H1 (cell line): ENCODE data around the gene CCL17. TPM values are rescaled to one million over a fixed set of nuclear protein-coding genes. Genes with fewer than 3 reads are reported as not detected.

Source experiments
- CTCF ChIA-PET: fragments of 300-600 bp; sonication (Branson Sonifier 250); formaldehyde crosslinking; loops from one replicate; lab custom pipeline; 2021; ENCODE audit not compliant: partially characterized antibody; lab: Charles Lee
- POLR2A ChIA-PET: fragments of 300-600 bp; sonication (Branson Sonifier 250); formaldehyde crosslinking; loops from one replicate; lab custom pipeline; 2021; ENCODE audit warnings: inconsistent platforms; ENCODE audit not compliant: partially characterized antibody; lab: Charles Lee
- DNase-seq, 2 experiments: peaks; one replicate each; pipeline versions ENCODE4 v3.0.0 to v3.0.0-alpha.2; 2010 to 2022; ENCODE audit warnings: low spot score in 2 of 2, low read depth in 1 of 2, mixed read lengths in 1 of 2
- FAIRE-seq: peaks from 2 replicates; lab custom pipeline; 2011; peaks lifted over from hg19 to GRCh38; lab: Jason Lieb, UNC
- H2AFZ ChIP-seq: 2 replicates; pipeline ENCODE4 v1.8.1; 2012; ENCODE audit warnings: low read length, inconsistent platforms
- H2AK5ac ChIP-seq: 2 replicates; pipeline ENCODE4 v1.6.1; 2013; ENCODE audit warnings: low read depth, low read length
- H2BK120ac ChIP-seq: replicated peaks from 2 replicates; pipeline ENCODE3; 2013; ENCODE audit warnings: low read depth, low read length, inconsistent platforms
- H2BK12ac ChIP-seq: 2 replicates; pipeline ENCODE4 v1.6.1; 2013; ENCODE audit warnings: low read depth, low read length
- H2BK15ac ChIP-seq: 2 replicates; pipeline ENCODE4 v1.6.1; 2013; ENCODE audit warnings: low read length
- H2BK20ac ChIP-seq: 2 replicates; pipeline ENCODE4 v1.6.1; 2013; ENCODE audit warnings: low read length
- H2BK5ac ChIP-seq: 2 replicates; pipeline ENCODE4 v1.6.1; 2013; ENCODE audit warnings: low read depth, low read length
- H3K14ac ChIP-seq: 2 replicates; pipeline ENCODE4 v1.6.1; 2013; ENCODE audit warnings: inconsistent platforms; ENCODE audit not compliant: insufficient read length
- H3K18ac ChIP-seq: 2 replicates; pipeline ENCODE4 v1.6.1; 2013; ENCODE audit warnings: low read length; ENCODE audit errors: extremely low read depth
- H3K23ac ChIP-seq: 2 replicates; pipeline ENCODE4 v1.6.1; 2013; ENCODE audit warnings: inconsistent platforms; ENCODE audit not compliant: insufficient read length
- H3K23me2 ChIP-seq: 2 replicates; pipeline ENCODE4 v1.6.1; 2013; ENCODE audit warnings: low read depth, low read length
- H3K27ac ChIP-seq: 2 replicates; pipeline ENCODE4 v1.6.1; 2011; ENCODE audit warnings: low read depth, low read length, inconsistent platforms
- H3K27me3 ChIP-seq, 4 experiments: replicated peaks in 1 of 4; 1 replicate in 1 of 4; 2 replicates in 3 of 4; pipeline versions ENCODE4 v1.6.1 to v1.8.1; 2011 to 2013; ENCODE audit warnings: low read length in 3 of 4, mild to moderate bottlenecking in 3 of 4, inconsistent platforms in 2 of 4, mixed read lengths in 2 of 4, moderate library complexity in 1 of 4; ENCODE audit not compliant: control insufficient read depth in 3 of 4, insufficient read depth in 3 of 4; ENCODE audit errors: extremely low read depth in 1 of 4
- H3K36me3 ChIP-seq, 4 experiments: 2 replicates each; pipeline versions ENCODE4 v1.6.1 to v1.8.1; 2011 to 2013; ENCODE audit warnings: mild to moderate bottlenecking in 4 of 4, low read length in 3 of 4, moderate library complexity in 2 of 4, control low read depth in 1 of 4, inconsistent platforms in 1 of 4; ENCODE audit not compliant: insufficient read depth in 4 of 4, control insufficient read depth in 2 of 4
- H3K4ac ChIP-seq: replicated peaks from 2 replicates; pipeline ENCODE3; 2013; ENCODE audit warnings: low read length, low read depth, mixed read lengths, inconsistent platforms; ENCODE audit not compliant: insufficient read length
- H3K4me1 ChIP-seq, 4 experiments: replicated peaks in 1 of 4; 1 replicate in 1 of 4; 2 replicates in 3 of 4; pipeline versions ENCODE4 v1.6.1 to v1.8.1; 2011 to 2013; ENCODE audit warnings: low read length in 3 of 4, inconsistent platforms in 2 of 4, mixed read lengths in 1 of 4; ENCODE audit not compliant: insufficient read depth in 4 of 4, control insufficient read depth in 3 of 4
- H3K4me2 ChIP-seq, 2 experiments: 2 replicates each; pipeline versions ENCODE4 v1.6.1 to v1.8.1; 2011 to 2013; ENCODE audit warnings: low read depth in 2 of 2, low read length in 2 of 2, control low read depth in 1 of 2, inconsistent platforms in 1 of 2, mild to moderate bottlenecking in 1 of 2; ENCODE audit not compliant: insufficient read depth in 1 of 2
- H3K4me3 ChIP-seq, 4 experiments: fragments of 200-600, 300-600 bp in 1 of 4; sonication (generic), shearing (Covaris generic), sonication (Bioruptor Twin) in 1 of 4; 2 replicates each; pipeline versions ENCODE4 v1.5.1 to v1.8.1; 2011 to 2016; ENCODE audit warnings: low read length in 4 of 4, low read depth in 3 of 4, control low read depth in 2 of 4, inconsistent platforms in 2 of 4, mild to moderate bottlenecking in 2 of 4, mixed read lengths in 1 of 4, moderate library complexity in 1 of 4; ENCODE audit not compliant: insufficient read depth in 2 of 4; ENCODE audit errors: extremely low read depth in 1 of 4
- H3K56ac ChIP-seq: replicated peaks from 2 replicates; pipeline ENCODE3; 2013; ENCODE audit warnings: low read depth, mild to moderate bottlenecking, mixed read lengths, low read length, inconsistent platforms; ENCODE audit not compliant: insufficient read length
- H3K79me1 ChIP-seq: 2 replicates; pipeline ENCODE4 v1.6.1; 2013; ENCODE audit warnings: low read depth, low read length, control low read depth
- H3K79me2 ChIP-seq, 2 experiments: 2 replicates each; pipeline versions ENCODE4 v1.6.1 to v1.8.1; 2012 to 2013; ENCODE audit warnings: low read length in 2 of 2, mild to moderate bottlenecking in 2 of 2, inconsistent platforms in 1 of 2; ENCODE audit not compliant: insufficient read depth in 2 of 2, control insufficient read depth in 1 of 2
- H3K9ac ChIP-seq, 4 experiments: replicated peaks in 1 of 4; 1 replicate in 1 of 4; 2 replicates in 3 of 4; pipeline versions ENCODE4 v1.6.1 to v1.8.1; 2011 to 2013; ENCODE audit warnings: low read depth in 3 of 4, low read length in 3 of 4, control low read depth in 2 of 4, mild to moderate bottlenecking in 2 of 4, moderate library complexity in 2 of 4, inconsistent platforms in 1 of 4; ENCODE audit errors: extremely low read depth in 1 of 4
- H3K9me3 ChIP-seq, 2 experiments: 2 replicates each; pipeline versions ENCODE4 v1.6.1 to v1.8.1; 2012 to 2013; ENCODE audit warnings: mild to moderate bottlenecking in 2 of 2, moderate library complexity in 2 of 2, control low read depth in 1 of 2, inconsistent platforms in 1 of 2, low read depth in 1 of 2, low read length in 1 of 2, mixed read lengths in 1 of 2; ENCODE audit not compliant: insufficient read depth in 2 of 2
- H4K20me1 ChIP-seq, 2 experiments: replicated peaks in 1 of 2; 2 replicates each; pipeline versions ENCODE3 to v1.8.1; 2011 to 2013; ENCODE audit warnings: inconsistent platforms in 2 of 2, low read length in 2 of 2, mild to moderate bottlenecking in 1 of 2; ENCODE audit not compliant: insufficient read depth in 2 of 2, control insufficient read depth in 1 of 2
- H4K5ac ChIP-seq: 2 replicates; pipeline ENCODE4 v1.6.1; 2013; ENCODE audit warnings: low read length, low read depth, mixed read lengths, inconsistent platforms; ENCODE audit not compliant: insufficient read length
- H4K8ac ChIP-seq: 2 replicates; pipeline ENCODE4 v1.8.0; 2013; ENCODE audit warnings: mild to moderate bottlenecking, moderate library complexity, low read length, inconsistent platforms; ENCODE audit not compliant: insufficient read depth; ENCODE audit errors: extremely low read depth
- H4K91ac ChIP-seq: replicated peaks from 2 replicates; pipeline ENCODE3; 2013; ENCODE audit warnings: low read length, mixed read lengths, inconsistent platforms; ENCODE audit not compliant: insufficient read length
- EZH2 ChIP-seq: fragments of 200-600 bp; sonication (generic); IDR thresholded peaks from 2 replicates; pipeline ENCODE4 v1.7.1; 2012; ENCODE audit warnings: low read depth, mild to moderate bottlenecking, moderate library complexity, low read length, inconsistent platforms; ENCODE audit not compliant: severe bottlenecking
- FOSL1 ChIP-seq: IDR thresholded peaks from 2 replicates; pipeline ENCODE4 v1.6.1; 2011; ENCODE audit warnings: mild to moderate bottlenecking, low read depth, low read length, moderate library complexity; ENCODE audit not compliant: insufficient read depth
- JUN ChIP-seq: IDR thresholded peaks from 2 replicates; pipeline ENCODE4 v1.6.1; 2011; ENCODE audit warnings: low read depth, mild to moderate bottlenecking, improper control_type of control experiment, low read length
- JUND ChIP-seq: IDR thresholded peaks from 2 replicates; pipeline ENCODE4 v1.6.1; 2011; ENCODE audit warnings: mild to moderate bottlenecking, improper control_type of control experiment, low read length
- SUZ12 ChIP-seq: fragments of 200-600 bp; sonication (generic); IDR thresholded peaks from 2 replicates; pipeline ENCODE4 v1.6.1; 2012; ENCODE audit warnings: mild to moderate bottlenecking, inconsistent platforms, low read length, moderate library complexity, mixed read lengths
- TAF1 ChIP-seq: IDR thresholded peaks from 2 replicates; pipeline ENCODE4 v1.6.1; 2011; ENCODE audit warnings: mild to moderate bottlenecking, low read depth, low read length
- WGBS, 2 experiments: shearing (Covaris generic) in 1 of 2; methylation state at CpG; one replicate each; pipeline versions ENCODE4 v1.1.6 to v1.1.7; 2013 to 2015; ENCODE audit warnings: low lambda C conversion rate in 2 of 2, mixed read lengths in 2 of 2, inconsistent platforms in 1 of 2, low coverage in 1 of 2, missing lambda C conversion rate in 1 of 2; ENCODE audit not compliant: insufficient replicate concordance in 2 of 2, insufficient coverage in 1 of 2, insufficient read length in 1 of 2; ENCODE audit errors: extremely low coverage in 1 of 2, missing lambda C conversion rate in 1 of 2; 5-methylcytosine and 5-hydroxymethylcytosine counted together
- polyA plus RNA-seq, 7 experiments: library from polyadenylated mRNA; depleted of rRNA in 3 of 7; stranded (reverse) in 5 of 7; unstranded in 2 of 7; fragments of >200 nt in 5 of 7; fragments of 200-250 nt in 2 of 7; gene quantifications; 1 replicate in 5 of 7; 2 replicates in 1 of 7; 4 replicates in 1 of 7; pipeline versions ENCODE4 v1.2.1 to v1.2.3, GENCODE V29; 2011 to 2013; ENCODE audit warnings: missing spikeins in 2 of 7, mixed read lengths in 2 of 7
- total RNA-seq: library from RNA; stranded (reverse); fragmentation: NEBNext Ultra II Directional; extraction: Animal tissue kit (Norgen Biotek cat#: 25700); gene quantifications from 2 replicates; pipeline ENCODE4 v1.2.1, GENCODE V29; 2021

Gene CCL17
- total and polyA plus RNA-seq, 2 of the 8 experiments (the other 6 are each of a cell fraction or from before 2014, with no cell fraction given) = not detected

DNA sequence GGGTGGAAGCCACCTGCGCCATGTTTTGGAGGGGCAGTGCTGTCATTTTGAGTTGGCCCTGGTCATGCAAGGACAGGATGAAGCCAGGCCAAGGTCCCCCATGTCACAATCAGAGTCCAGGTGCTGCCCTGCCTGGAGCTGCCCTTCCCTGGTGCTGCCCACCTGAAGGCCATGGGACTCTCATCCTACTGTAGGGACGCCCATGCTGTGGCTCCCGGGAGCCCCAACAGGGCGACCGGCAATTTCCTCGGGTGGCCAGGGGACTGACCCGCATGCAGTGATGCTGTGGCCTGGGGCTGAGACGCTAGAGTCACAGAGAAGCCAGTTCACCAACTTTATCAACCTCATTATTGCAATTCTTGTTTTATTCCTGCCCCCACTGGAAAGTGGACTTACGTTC is 8.0 kb downstream of the CCL17 start:
- no peaks in the 10 kb centered on the region; a peak in 1 of 4 replicates for H3K9me3 ChIP-seq
- H4K20me1 ChIP-seq = peaks cover 0 to 2% of the 10 kb centered on the region in 2 experiments
- H2BK20ac ChIP-seq = no peak overlapping the region
- no peaks in the 10 kb centered on the region for H3K79me2 ChIP-seq
- ChIA-PET POLR2A (interaction anchor here (0.8 kb wide), 1 partner anchor 12 kb away, joined by 3 read pairs; no protein-coding TSS in a partner anchor), CTCF (interaction anchor here (0.6 to 19.2 kb wide), 9 partner anchors 10 to 610 kb away, joined by 3 to 513 read pairs (median 3); partner anchors contain the start of genes CIAPIN1 and COQ9)
- TF ChIP-seq SUZ12 (no peak), FOSL1 (no peak), JUN (no peak), TAF1 (no peak), EZH2 (no peak), JUND (no peak)
- no peak overlapping the region for H2AFZ ChIP-seq
- no peak overlapping the region for H4K5ac ChIP-seq
- H3K18ac ChIP-seq = no peak overlapping the region
- no peaks in the 10 kb centered on the region for H3K27me3 ChIP-seq
- no peak overlapping the region; the same call in 1 of the 2 replicates for H4K8ac ChIP-seq
- H3K36me3 ChIP-seq = no peaks in the 10 kb centered on the region
- H2BK120ac ChIP-seq = no peak overlapping the region
- H3K23me2 ChIP-seq = peaks cover 9% of the 10 kb centered on the region; the same call in 1 of the 2 replicates
- H2BK15ac ChIP-seq = no peak overlapping the region
- no peak overlapping the region for H2AK5ac ChIP-seq
- H2BK5ac ChIP-seq = no peak overlapping the region
- no peak overlapping the region for H3K27ac ChIP-seq
- no peak overlapping the region for H3K4ac ChIP-seq
- no peaks in the 10 kb centered on the region for H3K79me1 ChIP-seq
- no peak overlapping the region for H3K56ac ChIP-seq
- no peak for FAIRE-seq
- DNase-seq = no peak
- H3K14ac ChIP-seq = no peak overlapping the region
- no peak overlapping the region for H3K4me2 ChIP-seq
- WGBS, 2 experiments = 85% methylated on average over 9 of the region's 9 CpGs; no CpG with 5 or more reads in 1 of the 2 experiments
- no peak overlapping the region for H3K4me3 ChIP-seq
- no peak overlapping the region for H2BK12ac ChIP-seq
- H4K91ac ChIP-seq = no peak overlapping the region
- no peak overlapping the region for H3K23ac ChIP-seq
- H3K4me1 ChIP-seq = peaks cover 0 to 8% (median 5%) of the 10 kb centered on the region in 4 experiments; a peak in 5 of 7 replicates
- no peak overlapping the region for H3K9ac ChIP-seq
